NCI-H2081 treated with DMSO at 0.1 percent for 48 hours (cell line): ENCODE measurements around the gene PYCR2.

Experiments
- DNase-seq: peaks from one replicate; lab custom pipeline; 2025; lab: John Stamatoyannopoulos, UW

PYCR2 gene

DNA sequence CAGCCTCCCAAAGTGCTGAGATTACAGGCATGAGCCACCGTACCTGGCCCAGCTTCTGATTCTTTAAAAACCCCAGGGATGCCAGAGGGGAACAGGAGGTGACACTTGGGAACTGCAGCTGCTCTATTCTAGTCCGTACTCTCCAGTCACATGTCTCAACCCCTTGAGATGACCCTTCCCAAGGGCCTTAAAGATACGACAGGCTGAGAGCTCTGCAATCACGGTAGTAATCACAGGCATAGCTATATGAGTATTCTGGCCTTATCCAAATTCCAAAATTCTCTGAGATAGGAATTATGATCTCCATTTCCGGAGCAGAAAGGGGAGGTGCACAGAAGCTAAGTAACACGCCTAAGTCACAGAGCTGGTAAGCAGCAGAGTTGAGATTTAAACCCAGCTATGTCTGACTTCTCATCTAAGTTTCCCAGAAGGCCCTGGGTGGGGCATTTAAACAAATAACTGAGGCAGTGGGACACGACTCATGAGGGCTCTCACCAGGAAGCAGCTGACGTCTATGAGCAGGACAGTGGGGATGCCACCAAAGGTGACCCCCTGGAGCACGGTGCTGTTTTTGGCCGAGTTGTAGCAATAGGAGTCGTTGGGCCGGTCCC lies 47.0 kb downstream of the PYCR2 start:
- no peak for DNase-seq

DNA sequence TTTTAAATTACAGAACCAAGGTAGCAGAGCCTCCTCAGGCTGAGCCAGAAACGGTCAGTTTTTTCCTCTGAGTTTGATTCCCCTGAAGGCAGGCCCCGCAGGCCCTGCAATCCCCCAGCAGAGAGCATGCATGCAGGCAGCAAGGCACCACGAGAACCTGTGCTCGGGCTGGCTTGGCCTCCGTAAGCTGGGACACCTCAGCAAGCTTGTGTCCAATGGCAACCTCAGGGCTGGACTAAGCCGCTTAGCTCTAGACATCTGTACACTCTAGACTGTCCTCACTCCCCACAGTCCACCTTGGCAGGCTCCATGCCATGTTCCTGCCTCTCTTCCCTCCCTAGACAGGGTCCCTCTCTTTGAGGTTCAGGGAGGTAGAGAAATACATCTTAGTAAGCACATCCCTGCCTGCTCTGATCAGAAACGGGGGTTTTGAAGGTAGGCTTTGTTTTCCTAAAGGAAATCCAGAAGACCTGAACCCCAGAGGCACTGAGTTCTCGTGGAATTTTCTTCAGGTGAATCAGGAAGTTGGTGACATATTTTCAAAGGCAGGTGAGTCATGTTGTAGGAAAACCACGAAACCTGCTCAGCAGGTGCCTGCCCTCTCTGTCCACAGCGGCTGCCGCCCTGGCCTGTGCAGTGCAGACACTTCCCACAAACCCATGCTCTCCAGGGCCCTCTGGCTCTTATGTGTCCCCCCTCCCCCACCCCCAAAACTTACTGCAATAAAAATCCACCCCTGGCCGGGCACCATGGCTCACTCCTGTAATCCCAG lies 48.8 kb downstream of the PYCR2 start:
- no peak for DNase-seq

DNA sequence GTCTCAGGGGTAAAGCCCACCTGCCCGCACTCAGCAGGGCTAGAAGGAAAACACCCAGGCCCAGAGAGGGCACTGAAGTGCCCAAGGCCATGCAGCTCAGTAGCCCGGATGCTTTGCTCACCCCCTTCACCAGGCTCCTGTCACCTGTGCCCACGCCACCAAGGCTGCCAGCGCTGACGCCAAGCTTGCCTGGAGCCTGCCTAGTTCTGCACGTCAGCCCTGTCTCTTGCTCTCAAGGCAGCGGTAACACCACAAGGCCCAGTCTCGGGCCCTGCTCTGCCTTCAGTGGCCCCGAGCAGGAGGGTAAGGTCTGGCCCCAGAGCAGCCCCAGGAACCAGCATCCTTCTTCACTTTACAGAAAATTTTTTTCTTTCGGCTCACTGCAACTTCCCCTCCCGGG lies 49.6 kb downstream of the PYCR2 start:
- DNase-seq = no peak

DNA sequence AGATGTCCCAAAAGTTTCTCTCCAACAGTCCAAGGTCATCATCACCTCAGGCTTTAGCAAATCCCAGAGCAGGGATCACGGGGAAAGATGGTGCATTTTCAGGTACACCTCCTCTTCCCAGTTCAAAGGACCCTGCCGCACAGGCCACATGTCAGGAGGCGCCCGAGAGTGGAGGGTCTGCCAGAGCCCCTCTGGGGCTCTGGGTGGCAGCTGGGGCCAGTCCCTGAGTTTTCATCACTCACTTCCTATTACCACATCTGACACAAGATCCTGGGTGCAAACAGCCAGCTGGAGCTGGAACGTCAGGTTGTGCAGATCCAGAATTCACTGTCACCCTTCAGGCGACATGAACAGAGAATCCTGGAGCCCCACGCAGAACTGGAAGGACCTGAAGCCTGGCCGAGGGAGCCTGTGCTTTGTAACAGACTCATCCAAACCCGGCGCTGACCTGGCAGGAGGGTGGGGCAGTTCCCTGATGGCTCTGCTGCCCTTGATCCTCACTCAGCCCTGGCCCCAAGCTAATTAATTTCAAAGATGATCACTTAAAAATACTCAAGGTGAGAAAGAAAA lies 50.7 kb downstream of the PYCR2 start:
- no peak for DNase-seq

DNA sequence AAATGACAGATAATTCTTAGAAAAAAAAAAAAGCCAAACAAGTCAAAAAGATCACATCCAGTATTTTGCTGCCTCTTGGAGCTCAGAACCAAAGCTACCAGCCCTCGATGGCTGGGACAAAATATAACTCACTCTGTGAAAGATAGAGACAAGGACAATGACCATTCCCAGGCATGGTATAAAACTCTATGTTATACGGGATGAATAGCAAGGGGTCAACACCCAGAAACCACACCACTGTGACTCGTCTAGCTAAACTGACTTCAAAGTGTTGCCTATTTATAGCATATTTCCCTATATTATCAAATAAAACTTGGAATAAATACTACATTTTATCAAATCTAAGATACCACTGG lies 52.0 kb downstream of the PYCR2 start:
- DNase-seq = no peak

DNA sequence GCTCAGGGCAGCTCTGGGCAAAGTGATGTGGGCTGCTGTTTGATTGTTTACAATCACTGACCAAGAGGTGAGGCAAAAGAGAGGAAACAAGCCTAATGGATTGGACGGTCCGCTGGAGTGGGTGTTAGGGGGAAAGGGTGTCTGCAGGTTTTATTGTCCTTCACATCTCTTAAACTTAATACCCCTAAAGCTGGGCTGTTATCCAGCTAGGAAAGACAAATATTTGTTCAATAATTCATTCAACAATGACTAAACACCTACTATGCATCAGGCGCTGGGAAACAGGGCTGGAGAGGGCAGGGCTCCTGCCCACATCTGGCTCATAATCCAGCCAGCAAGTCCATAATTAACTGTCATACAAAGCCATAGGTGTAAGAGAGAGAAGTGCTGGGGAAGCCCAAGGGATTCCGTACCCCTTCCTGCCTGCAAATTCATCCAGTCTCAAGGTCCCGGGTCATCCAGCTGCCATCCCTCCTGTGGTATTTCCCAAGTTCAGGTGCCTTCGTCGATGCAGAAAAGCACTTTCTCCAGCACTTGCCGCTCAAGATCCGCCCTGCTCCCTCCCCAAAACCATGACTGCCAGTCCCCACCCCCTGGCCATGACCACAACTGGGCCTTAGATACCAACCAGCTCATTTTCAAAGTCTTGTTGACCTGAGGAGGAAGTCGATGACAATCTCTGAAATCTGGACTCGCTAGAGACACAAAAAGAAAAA lies 52.5 kb downstream of the PYCR2 start:
- DNase-seq = peak; percentile 77

DNA sequence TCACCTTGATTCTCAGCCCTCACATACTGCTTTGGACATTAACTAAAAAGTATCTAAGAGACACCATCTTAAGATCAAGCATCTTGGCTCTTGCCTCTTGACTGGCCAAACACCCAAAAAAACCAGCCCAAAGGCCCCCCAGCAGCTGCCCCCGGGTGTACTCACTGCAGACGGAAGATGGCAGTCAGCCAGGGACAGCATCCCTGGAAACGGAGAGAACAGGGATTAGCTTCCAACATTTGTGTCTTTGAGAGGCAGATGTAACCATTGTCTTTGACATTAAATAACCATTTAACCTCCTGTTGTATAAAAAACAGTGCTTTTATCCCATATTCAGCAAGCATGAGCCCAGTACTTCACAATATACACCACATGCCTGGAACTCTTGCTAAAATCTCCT lies 53.1 kb downstream of the PYCR2 start:
- no peak for DNase-seq
